Measurements from ENCODE around the gene JCAD. TPM values are rescaled to one million over a fixed set of nuclear protein-coding genes. Genes with fewer than 3 reads are reported as not detected.
A peak's percentile ranks its signal among the peaks of the same experiment; 100 is the strongest.

The JCAD gene
- polyA plus RNA-seq, 3 donors: 29.6 to 39.2 (median 30.5) TPM

DNA sequence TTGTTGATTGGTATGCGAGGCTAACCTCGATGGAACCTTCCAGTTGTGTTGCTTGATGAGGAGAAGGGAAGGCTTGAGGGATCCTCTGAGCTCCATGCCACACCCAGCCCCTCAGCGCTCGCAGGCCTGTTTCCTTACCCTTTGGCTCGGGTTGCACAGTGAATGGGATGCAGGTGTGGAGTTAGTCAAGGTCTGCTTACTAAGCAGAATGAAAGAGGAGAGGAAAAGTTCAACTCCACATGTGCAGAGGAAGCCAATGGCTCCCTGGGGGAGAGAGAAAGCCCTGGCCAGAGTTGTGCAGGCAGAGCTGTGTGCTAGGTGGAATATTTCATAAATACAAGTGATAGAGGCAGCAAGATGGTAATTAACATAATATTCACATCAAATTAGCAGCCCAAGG lies 85.5 kb downstream of the JCAD start:
- no peak for DNase-seq (ENCODE audit: extremely low read depth in 1 of 11, low read depth in 9 of 11, low spot score in 4 of 11)

DNA sequence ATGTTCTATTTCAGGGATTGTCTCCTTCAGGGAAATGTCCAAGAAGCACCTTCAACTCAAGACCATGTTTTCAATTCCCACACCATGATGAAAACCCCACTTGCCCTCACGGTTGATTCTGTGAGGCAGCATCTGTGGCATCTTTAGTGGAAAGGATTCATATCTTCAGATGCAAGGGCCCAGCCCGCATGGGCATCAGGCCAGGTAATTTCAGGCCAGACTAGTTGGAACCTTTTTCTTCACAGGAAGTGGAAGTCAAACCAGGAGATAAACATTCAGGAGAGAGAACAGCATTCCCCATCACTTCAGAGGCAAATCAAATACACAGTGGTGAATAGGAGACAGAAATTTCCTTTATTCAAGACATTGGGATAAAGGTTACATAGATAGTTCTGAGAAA lies 88.8 kb downstream of the JCAD start:
- no peak for DNase-seq (ENCODE audit: extremely low read depth in 1 of 11, low read depth in 9 of 11, low spot score in 4 of 11)

DNA sequence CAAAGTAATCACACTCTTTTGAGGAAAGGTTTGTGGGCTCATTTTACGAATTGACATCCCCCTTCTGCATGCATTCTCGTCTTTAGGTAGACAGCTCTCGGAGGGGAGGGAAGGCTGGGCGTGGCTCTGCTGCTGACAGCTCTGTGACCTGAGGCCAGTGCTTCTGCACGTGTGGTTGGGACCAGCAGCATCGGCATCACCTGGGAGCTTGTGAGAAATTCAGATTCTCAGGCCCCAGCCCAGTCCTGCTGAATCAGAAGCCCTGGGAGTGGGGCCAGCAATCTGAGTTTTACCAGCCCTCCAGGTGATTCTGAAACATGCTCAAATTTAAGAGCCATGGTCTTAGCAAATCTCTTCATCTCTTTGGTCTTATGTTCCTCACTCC lies 89.4 kb downstream of the JCAD start:
- no peak for DNase-seq (ENCODE audit: extremely low read depth in 1 of 11, low read depth in 9 of 11, low spot score in 4 of 11)

DNA sequence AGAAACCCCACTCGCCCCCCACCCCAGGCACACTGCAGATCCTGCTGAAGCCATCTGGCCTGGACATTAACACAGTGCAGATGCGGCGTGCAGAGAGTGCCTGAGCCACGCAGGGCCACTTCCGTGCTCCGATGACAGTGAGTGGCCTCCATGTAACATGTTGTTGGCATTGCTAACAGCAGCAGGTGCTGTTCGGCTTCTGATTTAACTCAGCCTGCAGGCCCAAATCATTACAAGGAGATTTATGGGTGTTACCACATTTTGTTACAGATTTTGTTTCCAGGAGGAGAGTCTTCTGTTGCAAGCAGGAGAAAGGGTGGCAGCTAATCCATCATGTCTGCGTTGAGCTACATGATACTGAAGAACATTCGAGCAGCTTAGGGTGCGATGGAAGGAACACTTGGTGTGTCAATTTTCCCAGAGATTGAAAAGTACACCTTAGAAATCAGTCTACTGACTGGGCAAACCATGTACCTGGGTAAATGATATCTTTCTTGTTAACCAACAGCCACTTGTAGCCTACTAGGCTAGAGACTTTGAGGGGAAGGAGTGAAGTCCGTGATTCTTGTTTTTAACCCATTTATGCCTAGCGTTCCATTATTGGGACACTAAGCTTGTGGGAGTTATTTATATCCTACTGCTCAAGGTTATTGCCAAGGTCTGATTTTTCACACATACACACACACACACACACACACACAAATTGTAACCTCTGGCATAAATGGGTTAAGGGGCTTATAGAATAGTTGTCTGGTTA lies 90.0 kb downstream of the JCAD start:
- DNase-seq (ENCODE audit: extremely low read depth in 1 of 11, low read depth in 9 of 11, low spot score in 4 of 11): peak in 1 of 11 donors; percentile 38

DNA sequence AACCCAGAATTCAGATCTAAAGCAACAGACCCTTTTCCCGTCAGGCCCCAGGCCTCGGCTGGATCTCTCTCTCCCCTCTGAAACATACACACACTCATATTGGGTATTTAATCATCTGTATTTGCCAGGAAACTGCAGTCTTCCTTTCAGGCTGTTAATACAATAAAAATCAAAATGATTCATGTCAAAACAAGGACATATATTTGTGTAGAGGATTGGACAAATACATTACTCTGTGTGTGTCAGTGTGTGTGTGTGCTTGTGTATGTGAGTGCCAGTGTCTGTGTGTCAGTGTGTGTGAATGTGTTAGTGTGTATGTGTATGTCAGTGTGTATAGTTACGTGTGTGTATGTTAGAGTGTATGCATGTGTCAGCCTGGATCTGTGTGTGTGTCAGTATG lies 90.8 kb downstream of the JCAD start:
- DNase-seq (ENCODE audit: extremely low read depth in 1 of 11, low read depth in 9 of 11, low spot score in 4 of 11): no peak

DNA sequence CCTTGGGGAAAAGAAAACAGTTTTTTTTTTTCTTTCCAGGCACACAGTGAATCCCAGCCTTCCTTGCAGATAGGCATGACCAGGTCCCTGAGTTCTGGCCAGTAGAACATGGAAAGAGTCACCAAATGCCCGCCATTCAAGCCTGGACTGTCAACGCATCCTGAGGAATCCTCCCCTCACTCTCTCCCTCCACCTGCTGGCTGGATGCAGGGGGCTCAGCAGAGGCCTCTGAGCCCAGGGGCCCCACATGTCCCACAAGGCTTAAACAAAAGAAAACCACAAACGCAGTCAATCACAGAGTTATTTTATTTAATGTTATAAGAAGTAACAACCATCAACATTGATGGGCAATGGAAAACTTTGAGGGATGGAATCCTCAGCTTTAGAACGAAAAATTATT lies 93.1 kb downstream of the JCAD start:
- no peak for DNase-seq (ENCODE audit: extremely low read depth in 1 of 11, low read depth in 9 of 11, low spot score in 4 of 11)

All from renal cortex interstitium (tissue), 11 donors.